CD4-positive, alpha-beta T cell (primary cell): Measurements from ENCODE around the gene PRICKLE2. TPM values are rescaled to one million over a fixed set of nuclear protein-coding genes. Genes with fewer than 3 reads are reported as not detected.

Source experiments
- ATAC-seq: fragments of 200-7000 bp; cut with Tn5 transposase; one replicate; pipeline ENCODE4 v1.10.0; 2022; ENCODE audit warnings: mild to moderate bottlenecking; ENCODE audit not compliant: poor library complexity
- CTCF ChIA-PET: fragments of 350-600 bp; sonication (Branson Sonifier 250); formaldehyde crosslinking; loops from one replicate; lab custom pipeline; 2021; ENCODE audit warnings: antibody characterized with exemption, inconsistent platforms; lab: Charles Lee
- POLR2A ChIA-PET: fragments of 350-600 bp; sonication (Branson Sonifier 250); formaldehyde crosslinking; loops from one replicate; lab custom pipeline; 2021; ENCODE audit warnings: antibody characterized with exemption, inconsistent platforms; lab: Charles Lee
- DNase-seq, 14 experiments: peaks; one replicate each; pipeline ENCODE4 v3.0.0-alpha.2; 2013 to 2020; ENCODE audit warnings: mixed read lengths in 2 of 14
- H3K27ac ChIP-seq, 2 donors: one replicate each; pipeline versions ENCODE4 v1.5.1 to v1.7.0; 2013; ENCODE audit warnings: low read length in 2 of 2, low read depth in 1 of 2, mild to moderate bottlenecking in 1 of 2
- H3K27me3 ChIP-seq, 2 experiments: 1 replicate in 1 of 2; 2 replicates in 1 of 2; pipeline versions ENCODE4 v1.6.1 to v1.7.0; 2013; ENCODE audit warnings: low read length in 2 of 2, control low read depth in 1 of 2, mild to moderate bottlenecking in 1 of 2, moderate library complexity in 1 of 2; ENCODE audit not compliant: insufficient read depth in 2 of 2, control insufficient read depth in 1 of 2
- H3K36me3 ChIP-seq: one replicate; pipeline ENCODE4 v1.6.1; 2013; ENCODE audit warnings: low read length, control low read depth; ENCODE audit not compliant: insufficient read depth
- H3K4me1 ChIP-seq: one replicate; pipeline ENCODE4 v1.6.1; 2013; ENCODE audit warnings: low read length, control low read depth; ENCODE audit not compliant: insufficient read depth
- H3K4me3 ChIP-seq: one replicate; pipeline ENCODE4 v1.5.1; 2013; ENCODE audit warnings: mild to moderate bottlenecking, low read length, moderate library complexity
- H3K9me3 ChIP-seq, 2 experiments: 1 replicate in 1 of 2; 2 replicates in 1 of 2; pipeline versions ENCODE4 v1.6.1 to v1.7.0; 2013; ENCODE audit warnings: low read length in 2 of 2, mild to moderate bottlenecking in 2 of 2, control low read depth in 1 of 2, moderate library complexity in 1 of 2; ENCODE audit not compliant: control insufficient read depth in 1 of 2, insufficient read depth in 1 of 2
- H3K27ac Mint-ChIP-seq: one replicate; pipeline ENCODE4 v1.8.0; 2020; ENCODE audit warnings: mixed read lengths
- H3K27me3 Mint-ChIP-seq: one replicate; pipeline ENCODE4 v1.8.0; 2021; ENCODE audit warnings: mixed read lengths
- H3K36me3 Mint-ChIP-seq: one replicate; pipeline ENCODE4 v1.8.0; 2021; ENCODE audit warnings: low read depth, mixed read lengths
- H3K4me1 Mint-ChIP-seq: one replicate; pipeline ENCODE4 v1.8.0; 2021; ENCODE audit warnings: low read depth, mixed read lengths
- H3K4me3 Mint-ChIP-seq: one replicate; pipeline ENCODE4 v1.8.0; 2020; ENCODE audit warnings: mild to moderate bottlenecking, mixed read lengths
- H3K9me3 Mint-ChIP-seq: one replicate; pipeline ENCODE4 v1.8.0; 2020; ENCODE audit warnings: mixed read lengths
- CTCF ChIP-seq: fragments of 200-600 bp; IDR thresholded peaks from one replicate; pipeline ENCODE4 v1.8.0; 2022; ENCODE audit warnings: antibody characterized with exemption, mild to moderate bottlenecking
- intact Hi-C, 2 experiments: fragments of 100-400 bp; cut with DNase I in 1 of 2; cut with micrococcal nuclease in 1 of 2; formaldehyde crosslinking; loops; one replicate each; pipeline versions ENCODE4 v1.15.1 to v1.9.0; 2023 to 2025; cut with DNase I, micrococcal nuclease
- total RNA-seq, 174 experiments: library from RNA in 2 of 174; stranded (reverse) in 2 of 174; gene quantifications; one replicate each; pipeline ENCODE4 v1.2.3 and lab custom pipeline; 2021 to 2026

PRICKLE2 gene
- total RNA-seq, 2 experiments from 2014 or later = not detected

- no peaks in the 10 kb centered on the region for H3K36me3 Mint-ChIP-seq
- no peak overlapping the region for H3K4me3 ChIP-seq
These were observed 175.4 kb downstream of the PRICKLE2 start for GRCh38 chr3:64049832-64050231.

GRCh38 chr3:64049136-64049535 lies 176.1 kb downstream of the PRICKLE2 start:
- no peak for ATAC-seq
- intact Hi-C loops = no loop called here
- H3K27ac Mint-ChIP-seq = no peak overlapping the region
- no peaks in the 10 kb centered on the region for H3K9me3 Mint-ChIP-seq
- Histone ChIP-seq H3K9me3 (no peaks in the 10 kb centered on the region), H3K4me3 (no peak overlapping the region), H3K27ac (no peak overlapping the region), H3K4me1 (no peaks in the 10 kb centered on the region), H3K27me3 (peaks cover 8 to 10% of the 10 kb centered on the region in 2 experiments), H3K36me3 (no peaks in the 10 kb centered on the region)
- no peaks in the 10 kb centered on the region for H3K36me3 Mint-ChIP-seq
- no peak for TF ChIP-seq CTCF
- H3K4me1 Mint-ChIP-seq = no peaks in the 10 kb centered on the region
- CTCF ChIA-PET = no interaction called here
- no peak for DNase-seq
- POLR2A ChIA-PET = no interaction called here
- H3K27me3 Mint-ChIP-seq = peaks cover 50% of the 10 kb centered on the region
- no peak overlapping the region for H3K4me3 Mint-ChIP-seq

More at GRCh38 chr3:64049832-64050231, 175.4 kb downstream of the PRICKLE2 start:
- intact Hi-C loops = no loop called here
- Mint-ChIP-seq H3K27me3 (peaks cover 49% of the 10 kb centered on the region), H3K4me1 (no peaks in the 10 kb centered on the region), H3K4me3 (no peak overlapping the region), H3K27ac (no peak overlapping the region), H3K9me3 (no peaks in the 10 kb centered on the region)
- no peak overlapping the region for H3K27ac ChIP-seq
- H3K9me3 ChIP-seq = no peaks in the 10 kb centered on the region
- no peaks in the 10 kb centered on the region for H3K4me1 ChIP-seq
- no peak for TF ChIP-seq CTCF
- H3K27me3 ChIP-seq = peaks cover 8 to 10% of the 10 kb centered on the region in 2 experiments
- POLR2A ChIA-PET = no interaction called here
- no peaks in the 10 kb centered on the region for H3K36me3 ChIP-seq
- no peak for ATAC-seq
- DNase-seq = no peak
- CTCF ChIA-PET = no interaction called here

- Histone ChIP-seq H3K27me3 (peaks cover 8 to 10% of the 10 kb centered on the region in 2 experiments), H3K9me3 (no peaks in the 10 kb centered on the region), H3K4me1 (no peaks in the 10 kb centered on the region), H3K27ac (no peak overlapping the region), H3K36me3 (no peaks in the 10 kb centered on the region), H3K4me3 (no peak overlapping the region)
- H3K36me3 Mint-ChIP-seq = no peaks in the 10 kb centered on the region
- ATAC-seq (no peak), DNase-seq (no peak)
- intact Hi-C loops = no loop called here
- no peaks in the 10 kb centered on the region for H3K9me3 Mint-ChIP-seq
- H3K27ac Mint-ChIP-seq = no peak overlapping the region
- ChIA-PET POLR2A (no interaction called here), CTCF (no interaction called here)
- H3K4me1 Mint-ChIP-seq = no peaks in the 10 kb centered on the region
- H3K4me3 Mint-ChIP-seq = no peak overlapping the region
- H3K27me3 Mint-ChIP-seq = peaks cover 55% of the 10 kb centered on the region
- no peak for TF ChIP-seq CTCF
These were observed 176.6 kb downstream of the PRICKLE2 start for GRCh38 chr3:64048631-64049061.
